Psoas muscle (tissue), 8 donors: ENCODE results near the gene HOXC13. TPM values are rescaled to one million over a fixed set of nuclear protein-coding genes. Genes with fewer than 3 reads are reported as not detected.

Experiments
- ATAC-seq, 4 donors: fragments of 200-7000 bp; cut with Tn5 transposase; one replicate each; pipeline ENCODE4 v1.9.1; 2020; ENCODE audit warnings: moderate library complexity in 3 of 4, mild to moderate bottlenecking in 2 of 4
- DNase-seq, 2 donors: peaks; one replicate each; pipeline ENCODE4 v3.0.0-alpha.2; 2020
- H3K27ac ChIP-seq: fragments of 200-600 bp; one replicate; pipeline ENCODE4 v1.8.0; 2022
- H3K27me3 ChIP-seq, 3 donors: fragments of 200-600 bp in 1 of 3; one replicate each; pipeline versions ENCODE4 v1.6.1 to v1.8.0; 2013 to 2022; ENCODE audit warnings: low read length in 2 of 3, mild to moderate bottlenecking in 2 of 3, moderate library complexity in 1 of 3; ENCODE audit not compliant: insufficient read depth in 3 of 3
- H3K36me3 ChIP-seq, 2 donors: fragments of 200-600 bp in 1 of 2; one replicate each; pipeline versions ENCODE4 v1.6.1 to v1.8.0; 2013 to 2022; ENCODE audit warnings: low read depth in 1 of 2, mild to moderate bottlenecking in 1 of 2, moderate library complexity in 1 of 2; ENCODE audit not compliant: insufficient read depth in 1 of 2
- H3K4me1 ChIP-seq: fragments of 200-600 bp; one replicate; pipeline ENCODE4 v1.8.0; 2022
- H3K4me3 ChIP-seq: fragments of 200-600 bp; one replicate; pipeline ENCODE4 v1.8.0; 2022; ENCODE audit warnings: mild to moderate bottlenecking
- H3K9me3 ChIP-seq: fragments of 200-600 bp; one replicate; pipeline ENCODE4 v1.8.0; 2022
- WGBS, 3 donors: extraction: QIAGEN DNeasy Blood & Tissue Kit; methylation state at CpG; one replicate each; pipeline versions ENCODE4 v1.1.6 to v1.1.7; 2013; 5-methylcytosine and 5-hydroxymethylcytosine counted together
- intact Hi-C, 2 donors: fragments of 100-400 bp; cut with DNase I; formaldehyde crosslinking; loops; one replicate each; pipeline versions ENCODE4 v1.11.0 to v1.14.2; 2022
- polyA plus RNA-seq, 3 donors: library from polyadenylated mRNA; stranded (reverse); fragments of 200-250 nt; gene quantifications; one replicate each; pipeline ENCODE4 v1.2.3, GENCODE V29; 2013
- total RNA-seq, 4 donors: library from RNA; stranded (reverse); fragmentation: NEBNext Ultra II Directional in 2 of 4; extraction: Animal tissue kit (Norgen Biotek cat#: 25700) in 2 of 4; gene quantifications; one replicate each; pipeline versions ENCODE4 v1.2.1 to v1.2.4, GENCODE V29; 2021 to 2023
- TF ChIP-seq, protein P1 (sequence below): fragments of 200-600 bp; IDR thresholded peaks from one replicate; pipeline ENCODE4 v1.8.0; 2022; ENCODE audit warnings: antibody characterized with exemption
- donor health status: healthy with polysubstance abuse.
- donor health status: DM: no; HTN: no; CAD: no; lungs with moderate emphysema.
- donor health status: Bipolar disorder and iron deficiency.
- donor health status: healthy.
- donor health status: DM: yes; HTN: yes; CAD: no.
- donor health status: DM: no; HTN: no; CAD: no.
- donor health status: DM: no; HTN: no; CAD: no.
- donor health status: DM: yes; HTN: yes; CAD: no.

HOXC13 gene
- total and polyA plus RNA-seq, 7 donors = 0.23 TPM; not detected in 6

- peaks cover under 1 to 28% (median 9%) of the 10 kb centered on the region in 3 donors for H3K27me3 ChIP-seq
Observed at GRCh38 chr12:53907103-53907502, 31.5 kb upstream of the HOXC13 start.

DNA sequence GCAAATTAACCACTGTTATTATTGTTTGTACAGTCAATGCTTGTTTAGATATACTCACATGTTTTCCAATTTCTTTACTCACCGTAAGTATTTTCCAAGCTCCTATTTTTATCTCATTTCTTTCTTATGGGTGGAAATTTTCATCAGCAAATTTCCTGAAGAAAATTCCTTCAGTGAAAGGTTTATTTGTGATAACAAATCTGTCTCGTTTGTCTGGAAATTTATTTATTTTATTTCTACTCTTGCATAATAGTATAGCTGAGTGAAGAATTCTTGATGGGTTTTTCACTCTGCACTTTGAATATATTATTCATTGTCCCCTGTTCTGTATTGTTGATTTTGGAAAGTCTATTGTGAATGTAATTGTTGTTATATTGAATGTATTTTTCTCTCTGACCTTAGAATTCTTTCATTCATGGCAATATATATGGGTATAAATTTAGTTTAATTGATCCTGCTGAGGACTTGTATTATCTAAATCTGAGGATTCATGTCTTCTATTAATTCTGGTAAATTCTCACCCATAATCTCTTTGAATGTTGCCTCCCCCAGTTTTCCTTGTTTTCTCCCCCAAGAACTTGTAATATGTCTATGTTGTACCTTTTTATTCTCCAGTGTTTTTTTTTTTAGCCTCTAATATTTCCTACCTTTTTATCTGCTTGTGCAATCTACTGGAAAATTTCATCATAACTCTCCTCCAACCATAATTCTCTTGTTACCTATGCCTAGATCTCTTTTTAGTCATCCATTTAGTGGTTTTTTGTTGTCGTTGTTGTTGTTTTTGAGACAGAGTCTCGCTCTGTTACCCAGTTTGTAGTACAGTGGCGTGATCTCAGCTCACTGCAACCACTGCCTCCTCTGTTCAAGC lies 21.6 kb upstream of the HOXC13 start:
- H3K27ac ChIP-seq = no peak overlapping the region
- intact Hi-C loops = no loop called here
- no peaks in the 10 kb centered on the region for H3K4me1 ChIP-seq
- 83 to 87% (median 86%) methylated on average over 5 of the region's 5 CpGs for WGBS, 3 donors
- H3K4me3 ChIP-seq = no peak overlapping the region
- TF ChIP-seq, protein P1, sequence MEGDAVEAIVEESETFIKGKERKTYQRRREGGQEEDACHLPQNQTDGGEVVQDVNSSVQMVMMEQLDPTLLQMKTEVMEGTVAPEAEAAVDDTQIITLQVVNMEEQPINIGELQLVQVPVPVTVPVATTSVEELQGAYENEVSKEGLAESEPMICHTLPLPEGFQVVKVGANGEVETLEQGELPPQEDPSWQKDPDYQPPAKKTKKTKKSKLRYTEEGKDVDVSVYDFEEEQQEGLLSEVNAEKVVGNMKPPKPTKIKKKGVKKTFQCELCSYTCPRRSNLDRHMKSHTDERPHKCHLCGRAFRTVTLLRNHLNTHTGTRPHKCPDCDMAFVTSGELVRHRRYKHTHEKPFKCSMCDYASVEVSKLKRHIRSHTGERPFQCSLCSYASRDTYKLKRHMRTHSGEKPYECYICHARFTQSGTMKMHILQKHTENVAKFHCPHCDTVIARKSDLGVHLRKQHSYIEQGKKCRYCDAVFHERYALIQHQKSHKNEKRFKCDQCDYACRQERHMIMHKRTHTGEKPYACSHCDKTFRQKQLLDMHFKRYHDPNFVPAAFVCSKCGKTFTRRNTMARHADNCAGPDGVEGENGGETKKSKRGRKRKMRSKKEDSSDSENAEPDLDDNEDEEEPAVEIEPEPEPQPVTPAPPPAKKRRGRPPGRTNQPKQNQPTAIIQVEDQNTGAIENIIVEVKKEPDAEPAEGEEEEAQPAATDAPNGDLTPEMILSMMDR = no peak
- ATAC-seq (no peak), DNase-seq (no peak)
- H3K27me3 ChIP-seq = peaks cover 5 to 67% (median 11%) of the 10 kb centered on the region in 3 donors
- H3K9me3 ChIP-seq = no peaks in the 10 kb centered on the region
- H3K36me3 ChIP-seq = no peaks in the 10 kb centered on the region

More at GRCh38 chr12:53907103-53907502, 31.5 kb upstream of the HOXC13 start:
- Histone ChIP-seq H3K4me3 (no peak overlapping the region), H3K4me1 (no peaks in the 10 kb centered on the region), H3K36me3 (no peaks in the 10 kb centered on the region), H3K27ac (no peak overlapping the region), H3K9me3 (no peaks in the 10 kb centered on the region)
- no peak for ATAC-seq
- 68 to 84% (median 77%) methylated on average over 3 of the region's 3 CpGs for WGBS, 3 donors
- DNase-seq = no peak
- intact Hi-C loops = no loop called here
- TF ChIP-seq, protein P1 = no peak

- TF ChIP-seq, protein P1 = no peak
- no peak overlapping the region for H3K27ac ChIP-seq
- H3K4me1 ChIP-seq = no peaks in the 10 kb centered on the region
- ATAC-seq (no peak), DNase-seq (no peak)
- H3K27me3 ChIP-seq = peaks cover 6 to 74% (median 21%) of the 10 kb centered on the region in 3 donors
- no peak overlapping the region for H3K4me3 ChIP-seq
- intact Hi-C loops = no loop called here
- no peaks in the 10 kb centered on the region for H3K9me3 ChIP-seq
- 2 to 41% (median 21%) methylated on average over 2 of the region's 2 CpGs for WGBS, 3 donors
- no peaks in the 10 kb centered on the region for H3K36me3 ChIP-seq
Observed at GRCh38 chr12:53924521-53925405, 13.9 kb upstream of the HOXC13 start.

- no peak overlapping the region for H3K4me3 ChIP-seq
- ATAC-seq = no peak
- H3K27ac ChIP-seq = no peak overlapping the region
- H3K4me1 ChIP-seq = no peaks in the 10 kb centered on the region
- TF ChIP-seq, protein P1 = no peak
- no peaks in the 10 kb centered on the region for H3K9me3 ChIP-seq
- peak in 1 of 2 donors; percentile 46 for DNase-seq
- peaks cover 6 to 95% (median 29%) of the 10 kb centered on the region in 3 donors for H3K27me3 ChIP-seq
- intact Hi-C loops = loop anchor here in 1 of 2 donors (1.0 kb wide), 1 partner anchor 9 kb away; no protein-coding TSS in a partner anchor
- no peaks in the 10 kb centered on the region for H3K36me3 ChIP-seq
- WGBS, 3 donors = 34 to 50% (median 43%) methylated on average over 44 to 45 of the region's 45 CpGs
Observed at GRCh38 chr12:53927220-53928029, 11.2 kb upstream of the HOXC13 start.
